GM19438 (cell line): ENCODE results near the gene CAMTA1.

Experiments used
- ATAC-seq: cut with Tn5 transposase; IDR thresholded peaks from one replicate; pipeline ENCODE4 v1.9.1; 2021; ENCODE audit warnings: low read depth; ENCODE audit not compliant: unreplicated experiment

CAMTA1 gene

GRCh38 chr1:6996866-6997265 lies 211.6 kb downstream of the CAMTA1 start:
- no peak for ATAC-seq

- ATAC-seq: no peak
Measured at GRCh38 chr1:6998267-6998666, 213.0 kb downstream of the CAMTA1 start.

- ATAC-seq: no peak
Measured at GRCh38 chr1:6999826-7000225, 214.6 kb downstream of the CAMTA1 start.

DNA sequence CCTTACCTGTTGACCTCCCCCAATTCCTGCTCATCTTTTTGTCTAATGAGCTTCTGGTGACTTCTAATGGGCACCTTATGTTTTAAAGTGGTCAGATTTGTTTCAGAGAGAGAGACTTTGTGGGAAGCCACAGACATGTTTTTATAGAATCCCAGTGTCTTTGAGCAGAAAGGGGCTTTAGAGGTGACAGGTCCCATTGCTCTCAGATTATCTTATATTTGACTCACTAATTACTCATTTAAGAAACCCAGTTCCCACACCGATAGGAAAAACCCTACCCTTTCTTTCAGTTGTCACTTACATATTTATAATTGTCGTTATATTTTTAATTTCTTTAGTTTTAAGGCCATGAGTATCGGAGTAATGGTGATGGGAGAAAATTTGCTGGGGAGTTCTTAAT lies 215.5 kb downstream of the CAMTA1 start:
- no peak for ATAC-seq

DNA sequence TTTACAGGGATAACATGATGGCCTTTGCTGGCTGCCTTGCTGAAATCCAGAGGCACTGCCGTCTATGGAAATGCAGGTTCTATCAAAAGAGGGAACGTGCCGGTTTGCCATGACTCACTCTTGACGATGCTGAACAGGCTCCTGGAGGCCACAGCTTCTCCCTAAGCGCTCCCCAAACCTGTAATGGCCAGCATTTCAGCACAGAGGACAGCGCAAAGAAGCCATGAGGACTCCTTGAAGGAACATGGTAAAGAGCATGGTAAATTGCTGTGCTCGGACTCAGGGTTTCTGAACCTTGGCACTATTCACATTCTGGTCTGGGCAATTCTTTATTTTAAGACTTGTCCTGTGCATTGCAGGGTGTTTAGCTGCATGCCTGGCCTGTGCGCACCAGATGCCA lies 217.5 kb downstream of the CAMTA1 start:
- ATAC-seq: no peak

GRCh38 chr1:7003676-7004075 lies 218.4 kb downstream of the CAMTA1 start:
- no peak for ATAC-seq

GRCh38 chr1:7004181-7004580 lies 218.9 kb downstream of the CAMTA1 start:
- no peak for ATAC-seq

GRCh38 chr1:7005762-7006161 lies 220.5 kb downstream of the CAMTA1 start:
- ATAC-seq: no peak

DNA sequence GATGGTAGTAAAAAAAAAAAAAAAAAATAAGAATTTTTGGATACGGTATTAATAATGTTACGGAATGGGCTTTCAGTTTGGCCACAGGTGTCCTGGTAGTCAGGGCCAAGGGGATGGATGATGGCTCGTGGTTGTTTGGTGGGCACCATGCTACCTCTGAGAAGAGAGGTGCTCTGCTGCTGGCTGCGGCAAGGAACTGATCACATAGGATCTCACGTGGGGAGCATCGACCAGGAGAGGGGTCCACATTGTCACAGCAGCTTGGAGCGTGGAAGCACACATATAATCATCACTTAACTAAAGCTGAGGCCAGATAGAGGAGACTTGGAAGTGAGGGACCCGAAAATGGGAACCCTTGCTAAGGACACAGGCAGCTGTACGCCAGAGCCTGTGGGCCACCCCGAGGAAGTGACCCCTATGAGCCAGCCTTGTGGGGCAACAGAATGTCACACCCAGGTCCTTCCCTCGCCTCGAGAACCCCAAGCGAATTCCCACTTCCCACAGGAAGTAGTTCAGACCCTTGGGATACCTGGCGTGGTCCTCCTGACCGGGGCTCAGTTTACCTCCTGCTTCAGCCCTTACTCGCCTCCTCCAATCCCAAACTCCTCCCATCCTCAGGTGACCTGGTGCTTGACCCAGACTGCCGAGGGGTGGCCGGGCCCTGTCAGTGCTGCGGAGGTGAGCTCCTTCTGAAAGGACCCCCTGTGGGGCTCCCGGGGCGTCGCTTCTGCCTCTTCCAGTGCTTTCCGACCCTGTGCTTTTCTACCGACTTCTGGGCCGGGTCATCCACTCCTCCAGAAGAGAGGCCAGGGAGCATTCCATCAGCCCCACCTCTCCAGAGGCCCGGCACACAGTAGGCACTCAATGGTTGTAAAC lies 222.0 kb downstream of the CAMTA1 start:
- no peak for ATAC-seq

DNA sequence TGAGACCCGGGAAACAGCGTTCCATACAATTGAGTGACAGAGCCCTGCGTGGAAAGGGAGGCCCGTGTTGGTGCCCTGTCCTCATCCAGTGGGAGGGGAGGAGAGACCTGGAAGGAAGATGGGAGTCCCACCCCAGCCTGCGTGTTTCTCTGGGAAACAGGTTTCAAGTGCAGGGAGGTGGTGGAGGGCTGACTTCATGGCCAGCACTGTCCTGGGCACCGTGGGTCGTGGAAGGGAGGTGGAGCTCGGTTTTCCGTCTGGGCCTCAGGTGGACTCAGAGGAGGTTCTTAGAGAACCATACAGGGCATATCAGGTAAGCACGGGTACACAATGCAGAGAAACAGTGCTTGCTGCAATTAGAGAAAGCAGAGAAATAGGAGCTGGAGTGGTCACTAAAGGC lies 222.6 kb downstream of the CAMTA1 start:
- ATAC-seq: no peak

GRCh38 chr1:7008331-7008730 lies 223.1 kb downstream of the CAMTA1 start:
- ATAC-seq: no peak

GRCh38 chr1:7008975-7009740 lies 223.9 kb downstream of the CAMTA1 start:
- no peak for ATAC-seq

GRCh38 chr1:7009741-7010525 lies 224.7 kb downstream of the CAMTA1 start:
- no peak for ATAC-seq

GRCh38 chr1:7010534-7011200 lies 225.4 kb downstream of the CAMTA1 start:
- ATAC-seq: no peak

- ATAC-seq: no peak
Measured at GRCh38 chr1:7011826-7012225, 226.6 kb downstream of the CAMTA1 start.

DNA sequence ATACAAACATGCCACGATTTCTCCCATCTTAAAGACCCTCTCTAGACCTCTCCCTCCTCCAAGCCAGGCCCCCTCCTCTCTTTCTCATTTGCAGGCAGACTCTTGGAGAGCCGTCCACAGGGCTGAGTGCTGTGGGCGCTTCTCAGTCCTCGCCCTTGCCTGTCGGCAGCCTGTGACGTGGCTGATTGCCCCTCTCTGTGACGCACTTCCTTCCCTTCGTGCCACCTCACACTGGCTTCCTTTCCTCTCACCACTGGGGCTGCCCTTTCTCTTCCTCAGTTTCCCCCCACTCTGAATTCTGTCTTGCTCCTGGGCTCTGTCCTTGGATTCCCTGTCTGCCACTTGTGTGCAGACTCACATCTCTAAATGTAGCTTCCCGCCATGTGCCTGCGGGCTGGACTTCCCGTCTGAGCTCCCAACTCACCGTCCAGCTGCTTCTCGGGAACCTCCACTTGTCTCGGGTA lies 227.2 kb downstream of the CAMTA1 start:
- no peak for ATAC-seq

DNA sequence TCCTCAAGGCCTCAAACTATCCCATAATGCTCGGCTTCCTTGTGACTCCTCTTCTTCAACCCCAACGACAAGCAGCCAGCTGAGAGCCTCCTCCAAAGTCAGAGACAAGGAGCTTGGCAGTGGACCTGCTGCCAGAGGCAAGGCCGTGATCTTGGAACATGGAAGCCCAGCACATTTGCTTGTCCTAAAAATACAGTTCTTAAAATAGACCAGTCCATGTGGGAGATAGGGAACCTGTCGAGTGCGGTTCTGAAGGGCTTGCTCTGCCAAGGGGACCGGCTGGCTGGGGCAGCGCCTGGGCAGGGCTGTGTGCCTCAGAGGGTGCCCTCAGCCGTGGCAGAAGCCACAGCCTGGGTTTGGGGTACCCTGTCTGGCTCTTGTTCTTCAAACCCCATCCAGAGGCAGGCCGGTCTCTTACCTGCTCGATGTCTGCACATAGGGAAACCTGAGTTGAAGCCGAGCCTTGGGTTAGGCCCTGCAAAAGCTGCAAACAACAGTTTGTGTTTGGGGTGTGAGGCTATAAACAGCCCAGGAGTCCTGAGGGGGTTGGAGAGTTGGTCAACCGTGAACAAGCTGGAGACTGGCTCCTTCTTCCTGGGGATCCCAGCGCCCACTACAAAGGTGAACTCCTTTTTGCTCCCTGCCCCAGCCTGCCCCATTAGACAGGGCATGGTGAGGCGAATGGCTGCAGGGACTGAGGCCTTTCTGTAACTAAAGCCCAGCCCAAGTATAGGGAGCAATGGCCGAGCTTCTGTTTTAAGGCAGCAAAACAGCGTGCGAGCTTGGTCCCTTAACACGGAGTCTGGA lies 228.8 kb downstream of the CAMTA1 start:
- ATAC-seq: no peak

GRCh38 chr1:7014640-7014930 lies 229.3 kb downstream of the CAMTA1 start:
- no peak for ATAC-seq

GRCh38 chr1:7015022-7015421 lies 229.8 kb downstream of the CAMTA1 start:
- no peak for ATAC-seq

DNA sequence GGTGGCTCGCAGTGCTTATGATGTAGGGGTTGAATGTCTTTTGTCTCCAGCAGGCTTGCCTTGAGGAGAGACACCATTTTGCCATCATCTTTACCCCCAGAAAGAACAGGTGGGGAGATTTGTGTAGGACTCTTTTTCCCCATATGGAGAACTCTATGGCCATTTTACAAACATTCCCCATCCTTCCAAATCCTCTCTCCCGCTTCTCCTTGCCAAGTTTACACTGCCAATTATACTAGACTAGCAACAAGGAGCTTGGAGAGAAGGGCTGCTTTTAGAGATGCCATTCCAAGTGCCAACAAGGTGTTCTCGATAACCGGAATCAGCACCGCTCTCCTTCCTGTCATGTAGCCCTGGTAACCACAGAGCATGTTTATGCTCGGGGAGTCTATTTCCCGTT lies 233.1 kb downstream of the CAMTA1 start:
- ATAC-seq: no peak
